Uterus (tissue), 4 donors: ENCODE measurements around the gene PRKAR1B. TPM values are rescaled to one million over a fixed set of nuclear protein-coding genes. Genes with fewer than 3 reads are reported as not detected.
"Not testable (repeated sequence)": the region's sequence is repeated elsewhere in the genome, so short reads cannot be mapped to it uniquely, and the experiment has no call there.

Experiments
- DNase-seq, 2 donors: peaks; one replicate each; pipeline ENCODE4 v3.0.0-alpha.2; 2019 to 2020
- H3K27ac ChIP-seq, 2 donors: fragments of 200-600 bp; sonication (generic); 1 replicate in 1 of 2; 2 replicates in 1 of 2; pipeline ENCODE4 v1.5.1; 2016 to 2018
- H3K27me3 ChIP-seq, 2 donors: fragments of 200-600 bp; sonication (generic); one replicate each; pipeline ENCODE4 v1.5.1; 2018 to 2019; ENCODE audit warnings: control low read depth in 1 of 2
- H3K36me3 ChIP-seq, 2 donors: fragments of 200-600 bp; sonication (generic); one replicate each; pipeline ENCODE4 v1.5.1; 2019; ENCODE audit warnings: control low read depth in 1 of 2
- H3K4me1 ChIP-seq, 2 donors: fragments of 200-600 bp; sonication (generic); one replicate each; pipeline ENCODE4 v1.5.1; 2018 to 2019; ENCODE audit warnings: control low read depth in 1 of 2
- H3K4me3 ChIP-seq, 2 donors: fragments of 200-600 bp; sonication (generic); 1 replicate in 1 of 2; 2 replicates in 1 of 2; pipeline ENCODE4 v1.5.1; 2018 to 2019; ENCODE audit warnings: mild to moderate bottlenecking in 1 of 2
- H3K9me3 ChIP-seq, 2 donors: fragments of 200-600 bp; sonication (generic); one replicate each; pipeline ENCODE4 v1.5.1; 2019; ENCODE audit warnings: control low read depth in 1 of 2
- POLR2A ChIP-seq, 2 donors: fragments of 450-650 bp; IDR thresholded peaks; one replicate each; pipeline ENCODE4 v1.6.1; 2016; ENCODE audit warnings: antibody characterized with exemption in 2 of 2, mild to moderate bottlenecking in 1 of 2, moderate library complexity in 1 of 2
- intact Hi-C: fragments of 100-400 bp; cut with DNase I; formaldehyde crosslinking; loops from one replicate; pipeline ENCODE4 v1.15.1; 2023; ENCODE audit warnings: low total_unique reads
- total RNA-seq, 4 donors: library from RNA; depleted of rRNA in 3 of 4; stranded (reverse); fragments of >200 nt in 3 of 4; gene quantifications; one replicate each; pipeline versions ENCODE4 v1.1.0 to v1.2.4, GENCODE V29; 2014 to 2023
- TF ChIP-seq, protein P1 (sequence below), 4 experiments: fragments of 200-600 bp in 2 of 4; fragments of 450-650 bp in 2 of 4; sonication (generic) in 2 of 4; IDR thresholded peaks; one replicate each; pipeline ENCODE4 v1.5.1; 2016 to 2019; ENCODE audit warnings: antibody characterized with exemption in 4 of 4, mild to moderate bottlenecking in 2 of 4, moderate library complexity in 1 of 4
- donor health status: DM: yes; HTN: yes; CAD: no.

Gene PRKAR1B
- total RNA-seq, 4 donors from 2014 or later, result 1.0 to 45.2 (median 28.7) TPM

DNA sequence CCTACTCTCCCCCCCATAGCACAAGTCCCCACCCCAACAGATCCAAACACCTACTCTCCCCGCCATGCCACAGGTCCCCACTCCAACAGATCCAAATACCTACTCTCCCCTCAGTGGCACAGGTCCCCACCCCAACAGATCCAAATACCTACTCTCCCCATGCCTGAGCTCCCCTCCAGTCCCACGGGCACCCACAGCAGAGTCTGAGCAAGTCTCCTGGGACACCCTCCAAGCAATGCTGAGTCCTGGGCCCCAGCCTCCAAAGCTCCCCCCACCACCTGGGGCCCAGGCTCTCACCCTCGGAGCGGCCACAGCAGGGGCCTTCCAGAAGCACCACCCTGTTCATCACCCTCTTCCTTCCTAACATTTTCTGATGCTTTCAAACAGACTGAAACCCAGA lies 64.5 kb downstream of the PRKAR1B start:
- peak overlapping the region; percentile 85 to 92 for H3K27ac ChIP-seq
- H3K4me1 ChIP-seq, result peaks cover 24 to 34% of the 10 kb centered on the region in 2 donors
- no peak for TF ChIP-seq POLR2A (IDR thresholded peaks at IDR 0.05)
- TF ChIP-seq, protein P1, sequence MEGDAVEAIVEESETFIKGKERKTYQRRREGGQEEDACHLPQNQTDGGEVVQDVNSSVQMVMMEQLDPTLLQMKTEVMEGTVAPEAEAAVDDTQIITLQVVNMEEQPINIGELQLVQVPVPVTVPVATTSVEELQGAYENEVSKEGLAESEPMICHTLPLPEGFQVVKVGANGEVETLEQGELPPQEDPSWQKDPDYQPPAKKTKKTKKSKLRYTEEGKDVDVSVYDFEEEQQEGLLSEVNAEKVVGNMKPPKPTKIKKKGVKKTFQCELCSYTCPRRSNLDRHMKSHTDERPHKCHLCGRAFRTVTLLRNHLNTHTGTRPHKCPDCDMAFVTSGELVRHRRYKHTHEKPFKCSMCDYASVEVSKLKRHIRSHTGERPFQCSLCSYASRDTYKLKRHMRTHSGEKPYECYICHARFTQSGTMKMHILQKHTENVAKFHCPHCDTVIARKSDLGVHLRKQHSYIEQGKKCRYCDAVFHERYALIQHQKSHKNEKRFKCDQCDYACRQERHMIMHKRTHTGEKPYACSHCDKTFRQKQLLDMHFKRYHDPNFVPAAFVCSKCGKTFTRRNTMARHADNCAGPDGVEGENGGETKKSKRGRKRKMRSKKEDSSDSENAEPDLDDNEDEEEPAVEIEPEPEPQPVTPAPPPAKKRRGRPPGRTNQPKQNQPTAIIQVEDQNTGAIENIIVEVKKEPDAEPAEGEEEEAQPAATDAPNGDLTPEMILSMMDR (IDR thresholded peaks at IDR 0.05), result no peak
- intact Hi-C loops, result no loop called here
- no peaks in the 10 kb centered on the region for H3K36me3 ChIP-seq
- no peaks in the 10 kb centered on the region for H3K9me3 ChIP-seq
- no peaks in the 10 kb centered on the region for H3K27me3 ChIP-seq
- DNase-seq, result no peak
- H3K4me3 ChIP-seq, result no peak overlapping the region

DNA sequence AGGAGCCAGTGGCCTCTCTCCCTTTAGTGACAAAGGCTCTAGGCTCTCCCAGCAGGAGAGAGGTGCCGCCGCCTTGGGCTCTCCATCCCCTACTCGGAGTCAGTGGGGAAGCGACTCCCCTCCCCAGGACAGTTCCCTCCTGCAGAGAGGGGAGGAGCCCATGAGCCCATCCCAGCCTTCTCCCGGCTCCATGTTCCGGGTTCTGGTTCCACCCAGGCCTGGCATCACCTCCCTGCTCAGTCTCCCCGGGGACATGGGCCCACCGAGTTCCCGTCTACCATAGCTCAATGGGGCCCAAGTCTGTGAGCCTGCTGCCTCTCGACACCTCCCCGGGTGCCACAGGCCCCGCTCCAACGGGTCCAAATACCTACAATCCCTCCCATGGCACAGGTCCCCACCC lies 67.1 kb downstream of the PRKAR1B start:
- no peaks in the 10 kb centered on the region for H3K36me3 ChIP-seq
- no peaks in the 10 kb centered on the region for H3K9me3 ChIP-seq
- no peak overlapping the region for H3K27ac ChIP-seq
- intact Hi-C loops, result no loop called here
- no peak for DNase-seq
- no peak overlapping the region for H3K4me3 ChIP-seq
- H3K27me3 ChIP-seq, result no peaks in the 10 kb centered on the region
- no peak for TF ChIP-seq POLR2A (IDR thresholded peaks at IDR 0.05)
- TF ChIP-seq, protein P1 (IDR thresholded peaks at IDR 0.05), result no peak
- peaks cover 16 to 17% of the 10 kb centered on the region in 2 donors for H3K4me1 ChIP-seq

GRCh38 chr7:659306-659847 lies 67.7 kb downstream of the PRKAR1B start:
- Histone ChIP-seq H3K27ac (no peak overlapping the region), H3K9me3 (no peaks in the 10 kb centered on the region), H3K27me3 (no peaks in the 10 kb centered on the region), H3K4me1 (peaks cover 10 to 12% of the 10 kb centered on the region in 2 donors), H3K36me3 (no peaks in the 10 kb centered on the region), H3K4me3 (no peak overlapping the region)
- TF ChIP-seq POLR2A (IDR thresholded peaks at IDR 0.05), result no peak
- TF ChIP-seq, protein P1 (IDR thresholded peaks at IDR 0.05), result no peak
- no peak for DNase-seq
- intact Hi-C loops, result no loop called here

GRCh38 chr7:657565-658119 lies 69.4 kb downstream of the PRKAR1B start:
- Histone ChIP-seq H3K36me3 (no peaks in the 10 kb centered on the region), H3K9me3 (no peaks in the 10 kb centered on the region), H3K27ac (peak overlapping the region in 1 of 2 donors; percentile 2), H3K27me3 (no peaks in the 10 kb centered on the region), H3K4me1 (no peaks in the 10 kb centered on the region), H3K4me3 (no peak overlapping the region)
- TF ChIP-seq POLR2A (IDR thresholded peaks at IDR 0.05), result no peak
- TF ChIP-seq, protein P1 (IDR thresholded peaks at IDR 0.05), result no peak
- peak in 1 of 2 donors; percentile 39 for DNase-seq
- intact Hi-C loops, result no loop called here

DNA sequence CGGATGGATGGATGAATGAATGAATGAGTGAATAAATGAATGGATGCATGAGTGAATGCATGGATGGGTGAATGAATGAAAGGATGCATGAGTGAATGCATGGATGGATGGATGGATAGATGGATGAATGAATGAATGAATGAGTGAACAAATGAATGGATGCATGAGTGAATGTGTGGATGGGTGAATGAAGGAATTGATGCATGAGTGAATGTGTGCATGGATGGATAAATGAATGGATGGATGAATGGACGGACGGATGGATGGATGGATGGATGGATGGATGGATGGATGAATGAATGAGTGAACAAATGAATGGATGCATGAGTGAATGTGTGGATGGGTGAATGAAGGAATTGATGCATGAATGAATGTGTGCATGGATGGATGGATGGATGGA lies 70.1 kb downstream of the PRKAR1B start:
- H3K27ac ChIP-seq, DNase-seq, H3K4me1 ChIP-seq, H3K4me3 ChIP-seq, H3K9me3 ChIP-seq, H3K27me3 ChIP-seq, intact Hi-C loops, H3K36me3 ChIP-seq: not testable (repeated sequence)
